ENCODE data around the gene PCDH9.

PCDH9 gene

DNA sequence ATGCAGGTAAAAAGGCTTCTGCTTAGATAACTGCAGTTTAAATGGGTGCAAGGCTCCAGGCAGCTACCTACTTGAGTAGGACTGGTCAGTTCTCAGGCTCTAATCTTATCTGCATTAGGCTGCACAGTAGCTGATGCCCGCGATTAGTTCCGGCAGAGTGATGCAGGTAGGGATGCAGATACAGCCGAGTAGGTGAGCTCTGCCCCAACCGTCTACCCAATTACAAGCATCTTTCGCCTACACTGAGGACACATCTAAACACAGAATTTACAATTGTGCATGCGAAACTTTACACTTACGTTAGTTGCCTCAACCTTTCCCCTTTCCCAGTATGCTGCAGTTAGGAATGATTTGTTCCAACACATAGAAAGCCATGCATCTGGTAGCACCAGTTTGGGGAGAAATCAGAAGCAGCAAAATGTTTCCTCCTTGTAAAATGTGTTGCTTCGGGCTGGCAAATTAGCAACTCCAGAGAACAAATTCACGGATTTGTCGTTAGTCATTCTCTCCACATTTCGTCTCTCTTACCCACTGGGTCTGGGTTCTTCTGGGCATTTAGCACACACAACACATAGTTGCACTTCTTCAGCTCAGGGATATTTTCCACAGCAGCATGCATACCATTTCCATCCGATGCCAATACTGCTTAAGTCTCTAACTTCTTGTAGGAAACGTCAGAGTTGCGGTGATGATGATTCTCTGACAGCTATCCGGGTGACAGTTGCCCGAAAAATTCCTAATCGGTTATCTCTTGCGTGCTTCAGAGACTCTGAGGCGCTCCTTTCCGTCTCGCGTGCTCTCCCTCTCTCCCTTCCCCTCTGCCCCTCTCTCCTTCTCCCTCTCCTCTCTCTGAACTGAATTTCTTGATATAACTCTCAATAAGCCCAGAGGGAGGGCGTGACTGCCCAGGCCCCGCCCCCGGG is at the start of gene PCDH9:
Gene PCDH9, minus strand, starts transcription at position 856 of the 923 bp plus-strand sequence. CDS start 1,896 bp downstream, outside the sequence.
- peak in 1 of 2 donors; percentile 2 for DNase-seq

DNA sequence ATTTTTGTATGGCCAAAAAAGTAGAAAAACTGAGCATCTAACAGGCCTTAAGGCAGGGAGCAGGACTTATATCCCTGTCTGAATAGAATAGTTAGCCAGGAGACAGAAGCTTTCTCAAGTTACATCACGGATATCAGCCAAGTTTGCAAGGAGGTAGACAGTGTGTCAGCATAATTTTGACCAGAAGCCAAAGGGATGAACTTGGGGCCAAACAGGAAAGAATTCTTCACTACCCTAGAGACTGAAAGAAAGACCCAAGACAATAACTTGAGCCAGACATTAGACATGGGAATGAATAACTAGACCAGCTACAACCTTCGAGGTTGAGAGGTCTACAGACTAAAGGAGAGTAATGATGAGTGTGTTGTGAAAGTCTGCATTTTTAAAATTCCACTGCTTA is 48.1 kb upstream of the PCDH9 start:
- no peak for DNase-seq

- DNase-seq: no peak
Observed at GRCh38 chr13:67277581-67277980, 47.4 kb upstream of the PCDH9 start.

GRCh38 chr13:67275351-67275960 is 45.3 kb upstream of the PCDH9 start:
- no peak for DNase-seq

DNA sequence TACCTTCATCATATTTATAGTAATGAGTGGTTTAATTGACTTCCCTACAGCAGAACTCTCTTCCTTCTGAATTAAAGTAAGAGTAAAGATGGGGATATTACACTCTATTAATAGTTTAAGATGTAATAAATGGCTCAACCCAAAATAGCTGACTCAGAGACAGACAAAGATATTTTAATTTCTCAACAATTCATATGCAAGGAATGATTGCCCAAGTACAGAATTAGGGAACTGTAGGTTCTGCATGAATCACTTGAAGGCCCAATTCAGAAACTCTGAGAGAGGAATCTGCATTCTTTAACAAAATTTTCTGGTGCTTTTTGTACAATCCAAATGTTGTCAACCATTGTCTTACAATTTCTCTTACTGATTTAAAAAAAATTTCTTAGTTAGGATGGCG is 42.9 kb upstream of the PCDH9 start:
- no peak for DNase-seq

GRCh38 chr13:67267136-67267535 is 37.0 kb upstream of the PCDH9 start:
- DNase-seq: no peak

GRCh38 chr13:67259208-67259607 is 29.1 kb upstream of the PCDH9 start:
- DNase-seq: no peak

DNA sequence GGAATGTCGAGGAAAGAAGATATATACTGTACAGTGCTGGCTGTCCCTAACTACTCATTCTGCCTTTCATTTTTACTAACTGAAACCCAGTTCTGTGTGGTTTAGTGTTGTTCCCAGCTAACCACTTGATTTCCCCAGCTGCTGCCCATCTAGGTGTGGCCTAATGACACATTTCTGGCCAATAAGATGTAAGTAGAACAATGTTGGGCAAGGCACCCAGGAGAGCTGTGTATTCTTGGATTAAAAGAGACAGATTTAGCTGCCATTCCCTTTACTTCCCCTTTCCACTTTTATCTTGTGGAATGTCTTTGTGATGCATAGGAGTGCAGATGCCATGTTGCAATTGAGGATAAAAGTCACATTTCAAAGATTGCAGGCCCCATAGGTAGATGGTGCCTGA is 28.3 kb upstream of the PCDH9 start:
- DNase-seq: no peak

GRCh38 chr13:67238861-67239260 is 8.7 kb upstream of the PCDH9 start:
- DNase-seq: no peak

DNA sequence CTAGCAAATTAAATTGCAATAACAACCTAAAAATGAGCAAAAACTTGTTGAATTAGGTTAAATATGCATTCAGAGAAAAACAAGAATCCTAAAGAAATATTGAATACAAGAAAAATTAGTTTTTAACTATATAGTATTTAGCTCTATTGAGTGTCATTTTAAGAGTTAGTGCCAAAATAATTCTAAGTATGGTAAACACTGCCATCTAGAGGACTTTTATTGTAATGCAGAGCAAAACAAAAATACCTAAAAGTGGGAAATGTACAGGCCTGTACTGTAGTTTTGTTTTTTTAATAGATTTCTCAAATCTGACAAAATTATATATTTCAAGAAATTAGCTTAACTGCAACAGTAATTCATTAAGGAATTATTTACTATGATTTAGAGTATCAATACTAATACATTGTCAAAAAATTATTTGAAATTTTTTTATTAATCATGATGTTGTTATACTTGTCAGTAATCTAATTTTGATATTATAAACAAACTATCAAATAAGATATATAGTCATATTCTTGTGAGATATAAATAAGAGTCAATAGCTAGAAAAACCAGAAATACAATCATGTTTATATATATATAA is 8.2 kb upstream of the PCDH9 start:
- DNase-seq: no peak

DNA sequence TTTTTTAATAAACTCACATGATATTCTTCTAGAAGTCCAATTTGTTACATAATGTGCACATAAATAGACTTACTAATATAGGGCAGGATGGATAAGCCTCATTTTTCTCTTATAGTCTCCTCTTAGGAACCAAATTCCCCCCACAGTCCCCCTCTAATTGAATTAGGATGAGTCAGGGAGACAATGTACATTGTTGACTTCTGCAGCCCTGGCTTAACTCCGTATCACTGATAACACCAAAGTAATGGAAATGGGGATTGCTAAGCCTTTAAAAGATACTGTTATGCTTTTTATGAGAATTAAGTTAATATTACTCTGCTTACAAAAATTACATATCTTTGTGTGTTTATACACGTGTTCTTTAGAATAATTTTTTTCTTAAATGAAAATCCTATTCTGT is 5.1 kb upstream of the PCDH9 start:
- DNase-seq: no peak

GRCh38 chr13:67232384-67232783 is 2.2 kb upstream of the PCDH9 start:
- no peak for DNase-seq

DNA sequence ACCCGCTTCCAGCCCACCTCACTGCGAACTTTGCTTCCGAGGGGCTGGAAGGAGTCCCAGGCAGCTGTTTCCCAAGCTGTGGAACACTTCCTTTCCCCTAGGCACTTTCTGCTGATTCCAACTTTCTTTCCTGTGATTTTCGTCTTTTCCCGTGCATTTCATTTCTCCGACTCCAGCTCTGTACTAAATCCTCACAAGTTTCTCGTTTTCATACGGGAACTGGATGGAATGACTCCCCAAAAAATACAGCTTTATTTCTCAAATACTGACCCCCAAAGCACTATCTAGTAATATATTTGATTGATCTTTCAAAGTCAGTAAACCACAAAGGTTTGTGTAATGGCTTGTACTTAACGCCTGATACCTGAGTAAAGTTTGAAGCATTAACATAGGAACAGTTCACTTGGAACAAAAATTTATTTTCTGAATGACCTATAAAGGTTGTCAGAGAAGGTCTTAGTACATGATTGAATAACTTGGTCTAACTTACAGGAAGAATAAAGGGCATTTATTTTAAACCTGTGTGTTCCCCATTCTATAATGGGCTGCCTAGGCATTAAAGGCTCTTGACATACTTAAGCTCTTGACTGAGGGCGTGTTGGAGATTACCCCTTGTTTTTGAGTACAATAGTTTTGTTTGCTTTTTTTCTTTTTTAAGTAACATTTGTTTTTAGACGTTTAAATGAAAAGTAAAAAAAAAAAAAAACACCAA is 1.3 kb upstream of the PCDH9 start:
- no peak for DNase-seq

GRCh38 chr13:67230404-67231288 is 510 bp upstream of the PCDH9 start:
- DNase-seq: peak; percentile 86 to 89

DNA sequence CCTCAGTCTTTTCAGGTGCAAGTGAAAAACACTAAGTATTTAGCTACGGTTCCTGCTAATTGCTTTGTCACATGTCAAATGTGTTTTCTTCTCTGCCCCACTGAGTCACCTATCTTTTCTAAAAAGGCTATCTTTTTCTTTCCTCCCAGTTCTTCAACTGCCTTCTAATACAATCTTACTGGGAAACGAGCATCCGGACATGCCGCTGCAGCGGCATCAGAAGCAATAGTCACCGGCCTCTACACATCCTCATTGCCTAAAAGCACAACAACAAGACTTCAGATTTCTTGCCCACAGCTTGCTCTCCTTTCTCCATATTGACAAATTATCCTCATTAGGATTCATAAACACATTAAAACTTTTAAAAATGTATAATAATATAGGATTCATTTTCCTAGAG is 1.2 kb downstream of the PCDH9 start:
- no peak for DNase-seq

- no peak for DNase-seq
Observed at GRCh38 chr13:67228031-67228430, 2.1 kb downstream of the PCDH9 start.

DNA sequence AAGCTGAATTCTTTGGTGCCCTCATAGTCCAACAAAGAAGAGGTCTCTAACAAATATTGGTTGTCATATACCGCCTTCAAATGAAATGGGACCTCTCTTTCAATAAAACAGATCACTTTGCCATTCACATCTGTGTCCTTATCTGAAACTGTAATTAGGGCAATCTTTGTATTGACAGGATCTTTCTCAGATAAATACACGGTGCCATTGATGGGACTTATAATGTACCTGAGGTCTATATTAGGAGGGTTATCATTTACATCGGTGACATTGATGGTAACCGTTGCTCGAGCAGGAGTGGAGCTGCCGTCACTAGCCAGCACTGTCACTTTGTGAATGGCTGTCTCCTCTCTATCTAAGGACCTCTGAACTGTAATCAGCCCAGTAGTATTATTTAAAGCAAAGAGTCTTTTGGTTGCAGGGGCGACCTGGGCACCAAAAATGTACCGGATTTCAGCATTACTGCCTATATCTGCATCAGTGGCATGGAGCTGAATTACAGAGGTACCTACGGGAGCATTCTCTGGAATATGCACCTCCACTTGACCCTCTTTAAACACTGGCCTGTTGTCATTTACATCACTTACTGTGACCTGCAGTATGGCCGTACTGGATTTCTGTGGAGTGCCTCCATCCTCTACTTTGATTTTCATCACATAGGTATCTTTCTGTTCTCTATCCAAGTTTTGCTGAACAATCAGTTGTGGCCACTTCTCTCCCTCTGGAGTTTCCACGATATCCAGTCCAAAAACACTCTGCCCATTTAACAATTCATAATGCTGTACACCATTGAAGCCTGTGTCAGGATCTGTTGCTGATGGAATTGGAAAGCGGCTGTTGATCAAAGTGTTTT is 2.8 kb downstream of the PCDH9 start:
- no peak for DNase-seq

GRCh38 chr13:67226696-67227095 is 3.4 kb downstream of the PCDH9 start:
- DNase-seq: no peak

DNA sequence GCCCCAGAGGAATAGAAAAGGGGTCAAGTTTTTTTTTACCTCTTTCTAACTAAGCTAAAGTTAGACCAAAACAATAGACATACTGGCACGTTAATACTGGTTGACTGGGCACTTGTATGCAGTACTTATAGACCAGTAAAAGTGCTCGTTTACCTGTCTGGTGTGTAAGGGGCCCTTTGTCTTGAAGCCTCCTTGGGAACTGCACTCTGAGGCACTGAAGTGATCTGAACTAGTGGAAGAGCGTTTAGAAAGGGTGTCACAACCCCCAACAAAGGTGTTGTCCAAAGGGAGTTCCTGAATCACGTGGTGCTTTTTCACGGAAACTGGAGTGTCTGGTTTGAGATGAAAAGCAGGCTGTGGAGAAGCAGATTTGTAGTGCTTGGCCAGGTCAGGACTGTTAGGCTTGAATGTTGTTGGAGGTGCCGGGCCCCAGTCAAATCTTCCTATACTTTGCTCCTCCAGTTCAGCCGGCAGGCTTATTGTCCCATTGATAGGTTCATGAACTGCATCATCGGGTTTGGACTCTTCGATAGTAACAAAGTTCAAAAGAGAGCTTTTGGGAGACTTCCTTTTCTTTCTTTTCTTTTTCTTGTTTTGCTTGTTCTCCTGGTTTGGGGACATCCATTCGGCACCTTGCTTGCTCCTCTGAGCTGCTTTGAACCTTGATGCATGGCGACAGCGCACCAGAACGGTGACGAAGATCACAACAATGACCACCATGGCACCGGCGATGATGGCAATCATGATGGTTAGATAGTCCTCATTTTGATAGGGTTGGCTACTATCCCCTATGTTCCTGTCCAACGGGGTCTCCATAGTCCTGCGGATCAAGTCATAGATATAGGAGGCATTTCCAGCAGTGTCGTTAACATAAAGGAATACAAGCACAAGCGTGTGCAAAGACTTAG is 4.6 kb downstream of the PCDH9 start:
- DNase-seq: no peak
